HepG2 (cell line): ENCODE results near the gene DLX3. TPM values are rescaled to one million over a fixed set of nuclear protein-coding genes. Genes with fewer than 3 reads are reported as not detected.

Experiments
- ATAC-seq: fragments of 200-7000 bp; cut with Tn5 transposase; 3 replicates; pipeline ENCODE4 v1.9.1; 2020; ENCODE audit warnings: mild to moderate bottlenecking, moderate library complexity
- BruUV-seq: library from RNA; stranded (reverse); fragments of 400-500 nt; replicated peaks from 2 replicates; lab custom pipeline; 2021; lab: Mats Ljungman, UMichigan
- CTCF ChIA-PET: fragments of 300-600 bp; formaldehyde crosslinking; extraction: SDS; loops from one replicate; lab custom pipeline; 2021; ENCODE audit warnings: low total read pairs, inconsistent platforms, low intra/inter-chr PET ratio; lab: Yijun Ruan, JAX
- POLR2A ChIA-PET: fragments of 350-600 bp; sonication (Branson Sonifier 250); formaldehyde crosslinking; loops from one replicate; lab custom pipeline; 2020; ENCODE audit warnings: antibody characterized with exemption, inconsistent platforms; lab: Yijun Ruan, JAX
- DNase-seq: peaks from one replicate; pipeline ENCODE4 v3.0.0-alpha.2; 2015; ENCODE audit warnings: low spot score
- FAIRE-seq: peaks from 3 replicates; lab custom pipeline; 2011; peaks lifted over from hg19 to GRCh38; lab: Jason Lieb, UNC
- H2AFZ ChIP-seq: one replicate; pipeline ENCODE4 v1.6.1; 2011; ENCODE audit warnings: low read length, inconsistent platforms
- H3K27ac ChIP-seq: fragments of 300-600 bp; 3 replicates; pipeline ENCODE4 v1.8.0; 2011; ENCODE audit warnings: mixed run types, mild to moderate bottlenecking, mixed read lengths, low read length, inconsistent platforms; ENCODE audit not compliant: insufficient read depth; ENCODE audit errors: extremely low read length
- H3K27me3 ChIP-seq, 2 experiments: fragments of 200-600 bp in 1 of 2; 2 replicates in 1 of 2; 3 replicates in 1 of 2; pipeline versions ENCODE4 v1.6.0 to v1.8.0; 2011; ENCODE audit warnings: low read length in 2 of 2, mild to moderate bottlenecking in 2 of 2, moderate library complexity in 2 of 2, inconsistent platforms in 1 of 2; ENCODE audit not compliant: insufficient read depth in 2 of 2, control insufficient read depth in 1 of 2
- H3K36me3 ChIP-seq, 2 experiments: fragments of 200-600 bp in 1 of 2; replicated peaks in 1 of 2; 2 replicates in 1 of 2; 3 replicates in 1 of 2; pipeline versions ENCODE4 v1.5.1 to v1.8.0; 2011; ENCODE audit warnings: low read length in 2 of 2, inconsistent platforms in 1 of 2; ENCODE audit not compliant: insufficient read depth in 2 of 2, control insufficient read depth in 1 of 2
- H3K4me1 ChIP-seq: 2 replicates; pipeline ENCODE4 v1.5.1; 2012; ENCODE audit warnings: low read length, inconsistent platforms; ENCODE audit not compliant: insufficient read depth
- H3K4me2 ChIP-seq: 2 replicates; pipeline ENCODE4 v1.6.0; 2011; ENCODE audit warnings: low read depth, low read length, inconsistent platforms
- H3K4me3 ChIP-seq, 3 experiments: fragments of 200-600 bp in 1 of 3; sonication (generic), shearing (Covaris generic) in 1 of 3; replicated peaks in 1 of 3; 2 replicates each; pipeline ENCODE4 v1.5.1; 2011 to 2016; ENCODE audit warnings: low read length in 3 of 3, inconsistent platforms in 2 of 3, low read depth in 2 of 3, mild to moderate bottlenecking in 2 of 3, control low read depth in 1 of 3, mixed read lengths in 1 of 3; ENCODE audit not compliant: insufficient read depth in 1 of 3
- H3K79me2 ChIP-seq: one replicate; pipeline ENCODE4 v1.6.1; 2011; ENCODE audit warnings: low read length, inconsistent platforms; ENCODE audit not compliant: insufficient read depth
- H3K9ac ChIP-seq: 2 replicates; pipeline ENCODE4 v1.6.0; 2011; ENCODE audit warnings: mild to moderate bottlenecking, low read depth, low read length, inconsistent platforms; ENCODE audit not compliant: insufficient read depth
- H3K9me3 ChIP-seq: 2 replicates; pipeline ENCODE4 v1.5.1; 2012; ENCODE audit warnings: mild to moderate bottlenecking, low read length
- H4K20me1 ChIP-seq: 2 replicates; pipeline ENCODE4 v1.6.0; 2011; ENCODE audit warnings: inconsistent platforms, mild to moderate bottlenecking, low read length, moderate library complexity; ENCODE audit not compliant: insufficient read depth
- NONO ChIP-seq, 2 experiments: fragments of 450-650 bp in 1 of 2; sonication (generic) in 1 of 2; formaldehyde crosslinking in 1 of 2; IDR thresholded peaks in 1 of 2; conservative IDR thresholded peaks in 1 of 2; 2 replicates each; pipeline versions ENCODE4 v1.6.1 to v1.8.0; 2017 to 2022; ENCODE audit warnings: mild to moderate bottlenecking in 1 of 2, missing genetic modification reagents in 1 of 2, moderate library complexity in 1 of 2
- XBP1 ChIP-seq: sonication (generic); formaldehyde crosslinking; IDR thresholded peaks from 2 replicates; pipeline ENCODE4 v1.5.0; 2020; ENCODE audit warnings: missing genetic modification reagents
- ZMYM3 ChIP-seq: sonication (generic); formaldehyde crosslinking; IDR thresholded peaks from 2 replicates; pipeline ENCODE4 v1.5.1; 2020; ENCODE audit warnings: mild to moderate bottlenecking, missing genetic modification reagents
- ZNF431 ChIP-seq: sonication (generic); formaldehyde crosslinking; IDR thresholded peaks from 2 replicates; pipeline ENCODE4 v1.9.0; 2022; ENCODE audit warnings: missing genetic modification reagents, low read depth, mild to moderate bottlenecking, borderline replicate concordance
- ZNF563 ChIP-seq: sonication (generic); formaldehyde crosslinking; IDR thresholded peaks from 2 replicates; pipeline ENCODE4 v1.8.0; 2022; ENCODE audit warnings: mild to moderate bottlenecking, moderate library complexity, missing genetic modification reagents
- ZNF777 ChIP-seq: sonication (generic); formaldehyde crosslinking; IDR thresholded peaks from 2 replicates; pipeline ENCODE4 v1.4.0; 2020; ENCODE audit warnings: missing genetic modification reagents
- WGBS: methylation state at CpG from one replicate; pipeline ENCODE4 v1.1.6; 2017; ENCODE audit warnings: low lambda C conversion rate; 5-methylcytosine and 5-hydroxymethylcytosine counted together
- in situ Hi-C: cut with HindIII; loops from 2 replicates; pipeline ENCODE4 v1.10.0; 2017; ENCODE audit warnings: low pct_unique_long_range_greater_than_20kb; ENCODE audit not compliant: extremely low pct_ligation_motif_present
- intact Hi-C: fragments of 100-400 bp; cut with micrococcal nuclease; formaldehyde crosslinking; loops from one replicate; pipeline ENCODE4 v1.10.0; 2022; ENCODE audit not compliant: unreplicated experiment
- polyA plus RNA-seq, 8 experiments: library from polyadenylated mRNA; depleted of rRNA in 3 of 8; stranded (reverse) in 7 of 8; unstranded in 1 of 8; fragments of >200 nt; fragmentation: Illumina TruSeq in 4 of 8; extraction: Trizol in 4 of 8; gene quantifications; 2 replicates each; pipeline versions ENCODE4 v1.2.1 to v1.2.3, GENCODE V29; 2011 to 2016; ENCODE audit warnings: low read depth in 4 of 8, missing spikeins in 1 of 8, mixed read lengths in 1 of 8; ENCODE audit not compliant: insufficient read depth in 1 of 8
- small RNA-seq, 3 experiments: library from RNA; depleted of rRNA; stranded (forward); fragments of <200 nt; gene quantifications; one replicate each; pipeline ENCODE3, GENCODE V24; 2012; ENCODE audit warnings: low read depth in 2 of 3, low replicate concordance in 1 of 3; ENCODE audit not compliant: insufficient read length in 3 of 3, insufficient read depth in 2 of 3
- total RNA-seq, 5 experiments: library from RNA; depleted of rRNA; stranded (reverse); fragments of >200 nt; fragmentation: Illumina TruSeq; extraction: Trizol; gene quantifications; 2 replicates each; pipeline ENCODE4 v1.2.3, GENCODE V29; 2016; ENCODE audit warnings: low read depth in 1 of 5

DLX3 gene
- total and polyA plus RNA-seq, 2 of the 13 experiments (the other 11 are each of a cell fraction or from before 2014, with no cell fraction given): 0.03 TPM; not detected in 1

DNA sequence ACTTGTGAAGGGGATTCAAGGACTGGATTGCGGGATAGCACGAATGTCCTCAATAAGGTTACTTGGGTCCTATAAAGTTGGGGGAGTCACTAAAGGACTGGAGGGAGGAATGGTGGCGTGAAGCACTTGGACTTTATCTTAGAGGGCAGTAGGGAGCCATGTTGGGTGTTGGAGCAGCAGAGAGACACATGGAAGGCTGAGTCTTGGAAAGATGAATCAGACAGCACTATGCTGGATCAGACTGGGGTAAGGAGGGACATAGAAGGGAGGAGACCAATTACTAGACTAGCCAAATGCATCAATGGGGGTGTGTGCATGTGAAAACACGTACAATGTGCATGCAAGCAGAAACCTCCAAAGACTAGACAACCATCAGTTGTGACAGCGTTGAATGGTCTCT is 52.1 kb downstream of the DLX3 start:
- no TSS peak for BruUV-seq

GRCh38 chr17:49941427-49941826 is 53.6 kb downstream of the DLX3 start:
- no peak overlapping the region for H3K4me3 ChIP-seq
- CTCF ChIA-PET: no interaction called here
- H2AFZ ChIP-seq: no peak overlapping the region
- peaks cover 10 to 53% of the 10 kb centered on the region in 2 experiments; a peak in 4 of 5 replicates for H3K27me3 ChIP-seq
- no peaks in the 10 kb centered on the region for H3K79me2 ChIP-seq
- FAIRE-seq (no peak), DNase-seq (no peak), ATAC-seq (no peak)
- H3K4me2 ChIP-seq: no peak overlapping the region
- TF ChIP-seq ZNF563 (CRISPR knock-in tag) (no peak), ZNF777 (no peak)
- H4K20me1 ChIP-seq: no peaks in the 10 kb centered on the region
- no peaks in the 10 kb centered on the region for H3K36me3 ChIP-seq
- H3K4me1 ChIP-seq: peaks cover 57% of the 10 kb centered on the region
- POLR2A ChIA-PET: interaction anchor here (0.9 to 1.6 kb wide), 2 partner anchors 54 to 153 kb away, joined by 3 read pairs; partner anchors contain the start of gene KAT7
- WGBS: 18% methylated on average over 10 of the region's 10 CpGs
- H3K9me3 ChIP-seq: no peaks in the 10 kb centered on the region
- in situ Hi-C loops: loop anchor here (5.0 kb wide), 1 partner anchor 34 kb away; no protein-coding TSS in a partner anchor
- intact Hi-C loops: no loop called here
- no TSS peak for BruUV-seq
- no peak overlapping the region for H3K9ac ChIP-seq
- no peak overlapping the region for H3K27ac ChIP-seq

More for the DNA sequence above, 52.1 kb downstream of the DLX3 start:
- no peak for ATAC-seq
- Histone ChIP-seq H4K20me1 (no peaks in the 10 kb centered on the region), H3K27ac (no peak overlapping the region), H3K36me3 (no peaks in the 10 kb centered on the region), H3K4me2 (no peak overlapping the region), H3K9me3 (no peaks in the 10 kb centered on the region), H3K27me3 (peaks cover 10 to 60% of the 10 kb centered on the region in 2 experiments; a peak in 4 of 5 replicates), H3K4me1 (peaks cover 71% of the 10 kb centered on the region), H2AFZ (no peak overlapping the region), H3K79me2 (no peaks in the 10 kb centered on the region), H3K9ac (no peak overlapping the region), H3K4me3 (no peak overlapping the region)
- CTCF ChIA-PET: no interaction called here
- no peak for FAIRE-seq
- POLR2A ChIA-PET: no interaction called here
- 59% methylated on average over 5 of the region's 5 CpGs for WGBS
- no peak for TF ChIP-seq ZNF431 (CRISPR knock-in tag)
- TF ChIP-seq ZMYM3 (CRISPR knock-in tag): peak; percentile 11; the same call in 1 of the 2 replicates
- TF ChIP-seq NONO (IDR thresholded peaks at IDR 0.05): no peak
- TF ChIP-seq NONO (CRISPR knock-in tag; conservative IDR thresholded peaks at IDR 0.05): no peak
- TF ChIP-seq XBP1 (CRISPR knock-in tag): no peak
- no peak for DNase-seq
- in situ Hi-C loops (loop anchor here (5.0 kb wide), 1 partner anchor 36 kb away; no protein-coding TSS in a partner anchor), intact Hi-C loops (no loop called here)

Small RNA genes lying within 50 kb of the gene (small RNA-seq; reads per million reads assigned to genes)
- gene RNU6-1313P: 0 reads per million in 3 experiments

Other genes starting within 250 kb of the DLX3 start
- 12.1 and 12.3 TPM in 2 replicates for gene FAM117A, start 231.1 kb downstream of the DLX3 start, total RNA-seq (2016; rRNA removed; fragmentation: Illumina TruSeq; extraction: Trizol)
- gene FAM117A, start 231.1 kb downstream of the DLX3 start, polyA plus RNA-seq (2011; rRNA removed): 19.8 and 22.0 TPM in 2 replicates
- 39.2 and 43.8 TPM in 2 replicates for gene KAT7, start 206.5 kb downstream of the DLX3 start, total RNA-seq (2016; rRNA removed; fragmentation: Illumina TruSeq; extraction: Trizol)
- gene KAT7, start 206.5 kb downstream of the DLX3 start, polyA plus RNA-seq (2011; rRNA removed): 17.2 and 21.2 TPM in 2 replicates
- not detected in 2 replicates for gene TAC4, start 147.2 kb downstream of the DLX3 start, total RNA-seq (2016; rRNA removed; fragmentation: Illumina TruSeq; extraction: Trizol)
- gene TAC4, start 147.2 kb downstream of the DLX3 start, polyA plus RNA-seq (2011; rRNA removed): not detected in 2 replicates
- gene DLX4, start 26.0 kb downstream of the DLX3 start, total RNA-seq (2016; rRNA removed; fragmentation: Illumina TruSeq; extraction: Trizol): 0.51 and 0.55 TPM in 2 replicates
- gene DLX4, start 26.0 kb downstream of the DLX3 start, polyA plus RNA-seq (2011; rRNA removed): 2.3 and 2.5 TPM in 2 replicates
- 0.69 and 0.77 TPM in 2 replicates for gene ITGA3, start 60.9 kb upstream of the DLX3 start, total RNA-seq (2016; rRNA removed; fragmentation: Illumina TruSeq; extraction: Trizol)
- 0.48 and 0.59 TPM in 2 replicates for gene ITGA3, start 60.9 kb upstream of the DLX3 start, polyA plus RNA-seq (2011; rRNA removed)
- 18.5 and 19.2 TPM in 2 replicates for gene PDK2, start 100.1 kb upstream of the DLX3 start, total RNA-seq (2016; rRNA removed; fragmentation: Illumina TruSeq; extraction: Trizol)
- 59.7 and 66.6 TPM in 2 replicates for gene PDK2, start 100.1 kb upstream of the DLX3 start, polyA plus RNA-seq (2011; rRNA removed)
- gene SAMD14, start 134.9 kb upstream of the DLX3 start, total RNA-seq (2016; rRNA removed; fragmentation: Illumina TruSeq; extraction: Trizol): 0.07 TPM in 1 of 2 replicates, not detected in the other
- 0.22 TPM in 1 of 2 replicates, not detected in the other for gene SAMD14, start 134.9 kb upstream of the DLX3 start, polyA plus RNA-seq (2011; rRNA removed)
- 11.0 and 15.8 TPM in 2 replicates for gene PPP1R9B, start 155.5 kb upstream of the DLX3 start, total RNA-seq (2016; rRNA removed; fragmentation: Illumina TruSeq; extraction: Trizol)
- 8.7 and 9.4 TPM in 2 replicates for gene PPP1R9B, start 155.5 kb upstream of the DLX3 start, polyA plus RNA-seq (2011; rRNA removed)
- not detected in 2 replicates for gene SGCA, start 170.8 kb upstream of the DLX3 start, total RNA-seq (2016; rRNA removed; fragmentation: Illumina TruSeq; extraction: Trizol)
- gene SGCA, start 170.8 kb upstream of the DLX3 start, polyA plus RNA-seq (2011; rRNA removed): not detected in 2 replicates
- 0.17 TPM in 1 of 2 replicates, not detected in the other for gene COL1A1, start 206.4 kb upstream of the DLX3 start, total RNA-seq (2016; rRNA removed; fragmentation: Illumina TruSeq; extraction: Trizol)
- gene COL1A1, start 206.4 kb upstream of the DLX3 start, polyA plus RNA-seq (2011; rRNA removed): 0.05 and 0.14 TPM in 2 replicates